Measurements from ENCODE around the gene SORCS2. TPM values are rescaled to one million over a fixed set of nuclear protein-coding genes. Genes with fewer than 3 reads are reported as not detected.

The SORCS2 gene
- total and polyA plus RNA-seq, 12 donors = 0.25 to 5.4 (median 2.2) TPM

DNA sequence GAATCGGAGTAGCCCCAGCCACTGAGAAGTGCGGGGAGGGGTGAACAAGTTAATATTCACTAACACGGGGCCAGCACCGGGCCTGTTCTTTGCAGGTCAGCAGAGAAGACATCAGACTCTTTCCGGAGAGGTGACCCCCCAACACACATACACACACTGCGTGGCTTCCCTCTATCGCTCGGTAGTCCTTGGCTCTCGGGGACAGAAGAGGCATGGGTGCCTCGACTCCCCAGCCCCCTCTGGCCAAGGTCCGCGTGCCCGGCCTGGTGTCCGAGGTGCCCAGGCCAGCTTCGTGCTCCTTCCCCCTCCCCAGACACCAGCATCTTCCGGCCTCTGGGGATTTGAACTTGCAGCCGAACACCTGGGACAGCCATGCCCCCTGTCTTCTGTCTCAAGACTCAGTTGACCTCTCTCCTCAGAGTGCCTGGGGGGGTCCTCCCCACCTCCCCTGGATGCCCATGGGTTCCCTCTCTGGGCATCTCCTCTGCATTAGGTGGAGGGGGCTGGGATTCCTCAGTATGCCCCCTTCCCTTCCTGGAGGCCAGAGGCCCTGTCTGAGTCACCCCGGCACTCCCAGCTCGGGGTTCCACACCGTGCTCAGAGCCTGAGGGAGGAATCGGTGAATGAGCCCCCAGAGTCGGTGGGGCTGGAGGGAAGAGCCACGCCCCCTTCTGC, 104.5 kb downstream of the SORCS2 start:
- 86 to 87% methylated on average over 23 of the region's 23 CpGs for WGBS, 2 donors
- Histone ChIP-seq H3K9me3 (no peaks in the 10 kb centered on the region), H3K27me3 (peaks cover 0 to 14% (median 0%) of the 10 kb centered on the region in 7 donors), H3K4me1 (peaks cover 4 to 12% (median 10%) of the 10 kb centered on the region in 9 donors), H3K36me3 (no peaks in the 10 kb centered on the region), H3K4me3 (no peak overlapping the region), H3K27ac (no peak overlapping the region)
- DNase-seq (no peak), ATAC-seq (no peak)
- intact Hi-C loops (cut with DNase I) = loop anchor here in 7 of 10 donors (1.0 to 5.0 kb wide), 4 partner anchors 102 to 104 kb away; partner anchors contain the start of gene SORCS2 (in 6 of the 7)
- TF ChIP-seq, protein P1, sequence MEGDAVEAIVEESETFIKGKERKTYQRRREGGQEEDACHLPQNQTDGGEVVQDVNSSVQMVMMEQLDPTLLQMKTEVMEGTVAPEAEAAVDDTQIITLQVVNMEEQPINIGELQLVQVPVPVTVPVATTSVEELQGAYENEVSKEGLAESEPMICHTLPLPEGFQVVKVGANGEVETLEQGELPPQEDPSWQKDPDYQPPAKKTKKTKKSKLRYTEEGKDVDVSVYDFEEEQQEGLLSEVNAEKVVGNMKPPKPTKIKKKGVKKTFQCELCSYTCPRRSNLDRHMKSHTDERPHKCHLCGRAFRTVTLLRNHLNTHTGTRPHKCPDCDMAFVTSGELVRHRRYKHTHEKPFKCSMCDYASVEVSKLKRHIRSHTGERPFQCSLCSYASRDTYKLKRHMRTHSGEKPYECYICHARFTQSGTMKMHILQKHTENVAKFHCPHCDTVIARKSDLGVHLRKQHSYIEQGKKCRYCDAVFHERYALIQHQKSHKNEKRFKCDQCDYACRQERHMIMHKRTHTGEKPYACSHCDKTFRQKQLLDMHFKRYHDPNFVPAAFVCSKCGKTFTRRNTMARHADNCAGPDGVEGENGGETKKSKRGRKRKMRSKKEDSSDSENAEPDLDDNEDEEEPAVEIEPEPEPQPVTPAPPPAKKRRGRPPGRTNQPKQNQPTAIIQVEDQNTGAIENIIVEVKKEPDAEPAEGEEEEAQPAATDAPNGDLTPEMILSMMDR (IDR thresholded peaks at IDR 0.05) = no peak

DNA sequence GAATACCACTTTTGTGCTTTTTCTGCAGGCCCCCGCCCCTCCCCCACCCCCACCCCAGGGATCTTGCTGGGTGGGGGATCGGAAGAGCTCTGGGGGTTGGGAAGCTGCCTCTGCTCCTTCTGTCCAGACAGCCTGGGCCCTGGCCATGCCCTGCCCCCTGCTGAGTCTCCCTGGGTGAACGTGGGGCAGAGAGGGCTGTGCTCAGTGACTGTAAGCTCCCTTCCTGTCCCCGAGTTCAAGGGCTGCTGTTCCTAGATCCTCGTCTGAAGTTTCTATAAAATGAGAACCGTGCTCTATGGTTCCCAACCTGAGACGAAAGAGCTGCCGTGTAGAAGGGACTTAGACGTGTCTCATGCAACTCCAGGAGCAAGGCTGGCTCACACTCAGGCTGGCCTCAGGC, 105.0 kb downstream of the SORCS2 start:
- Histone ChIP-seq H3K27me3 (peaks cover 0 to 14% (median 0%) of the 10 kb centered on the region in 7 donors), H3K4me3 (no peak overlapping the region), H3K27ac (no peak overlapping the region), H3K9me3 (no peaks in the 10 kb centered on the region), H3K4me1 (peaks cover 3 to 10% (median 7%) of the 10 kb centered on the region in 9 donors), H3K36me3 (no peaks in the 10 kb centered on the region)
- TF ChIP-seq, protein P1 (IDR thresholded peaks at IDR 0.05) = no peak
- intact Hi-C loops (cut with DNase I) = loop anchor here in 6 of 10 donors (2.0 to 5.0 kb wide), 3 partner anchors 103 to 105 kb away; partner anchors contain the start of gene SORCS2 (in 5 of the 6)
- DNase-seq (no peak), ATAC-seq (no peak)
- 65 to 77% methylated on average over 8 to 9 of the region's 9 CpGs for WGBS, 2 donors

DNA sequence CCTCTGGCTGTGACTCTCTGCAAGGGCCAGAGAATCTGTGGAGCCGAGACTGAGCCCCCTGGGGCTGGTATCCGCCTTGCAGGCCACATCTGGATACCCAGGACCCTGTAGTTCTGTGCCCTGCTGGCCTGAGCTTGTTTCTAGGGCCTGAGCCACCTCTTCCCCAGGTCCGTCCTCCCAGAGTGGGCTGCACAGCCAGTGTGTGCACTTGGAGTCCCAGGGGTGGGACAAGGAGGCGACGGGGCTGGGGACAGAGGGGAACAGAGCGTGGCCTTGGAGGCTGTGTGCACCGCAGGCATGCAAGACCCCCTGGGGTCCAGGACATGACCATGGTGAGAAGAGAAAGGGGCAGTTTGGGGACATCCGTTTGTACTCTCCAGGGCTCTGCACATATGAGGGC, 105.5 kb downstream of the SORCS2 start:
- DNase-seq = no peak
- TF ChIP-seq, protein P1 (IDR thresholded peaks at IDR 0.05) = no peak
- H3K27me3 ChIP-seq = peaks cover 0 to 14% (median 0%) of the 10 kb centered on the region in 7 donors
- H3K4me3 ChIP-seq = no peak overlapping the region
- intact Hi-C loops (cut with DNase I) = loop anchor here in 6 of 10 donors (2.0 to 5.0 kb wide), 3 partner anchors 103 to 106 kb away; partner anchors contain the start of gene SORCS2 (in 5 of the 6)
- H3K9me3 ChIP-seq = no peaks in the 10 kb centered on the region
- no peaks in the 10 kb centered on the region for H3K36me3 ChIP-seq
- ATAC-seq = no peak
- WGBS, 2 donors = 74 to 88% methylated on average over 8 of the region's 8 CpGs
- no peak overlapping the region for H3K27ac ChIP-seq
- peaks cover 3 to 10% (median 7%) of the 10 kb centered on the region in 9 donors for H3K4me1 ChIP-seq

DNA sequence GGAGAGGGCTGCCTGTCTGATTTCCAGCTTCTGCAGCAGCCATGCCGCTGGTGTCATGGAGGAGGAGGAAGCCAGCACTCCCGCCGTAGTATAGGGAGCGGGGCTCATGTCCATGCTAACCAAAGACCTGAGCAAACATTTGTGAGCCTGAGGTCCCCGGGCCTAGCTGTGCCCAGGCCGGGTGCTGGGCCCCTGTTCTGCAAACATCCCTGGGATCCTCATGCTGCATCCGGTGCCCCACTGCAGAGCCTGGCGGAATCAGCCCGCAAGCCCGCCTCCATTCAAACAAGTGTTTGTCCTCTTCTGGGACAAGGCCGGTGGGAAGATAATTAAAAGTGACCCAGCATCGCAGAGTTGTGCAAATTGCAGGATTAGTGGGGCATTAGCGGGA, 106.3 kb downstream of the SORCS2 start:
- intact Hi-C loops (cut with DNase I) = loop anchor here in 2 of 10 donors (5.0 kb wide), 1 partner anchor 106 kb away; the partner anchor contains the start of gene SORCS2 (in 2 of the 2)
- no peak for ATAC-seq

More for the DNA sequence above, 106.3 kb downstream of the SORCS2 start:
- peaks cover 0 to 14% (median 0%) of the 10 kb centered on the region in 7 donors for H3K27me3 ChIP-seq
- peaks cover 3 to 10% (median 7%) of the 10 kb centered on the region in 9 donors for H3K4me1 ChIP-seq
- TF ChIP-seq, protein P1 (IDR thresholded peaks at IDR 0.05) = no peak
- no peak for DNase-seq
- H3K9me3 ChIP-seq = no peaks in the 10 kb centered on the region
- H3K36me3 ChIP-seq = no peaks in the 10 kb centered on the region
- 82 to 85% methylated on average over 13 of the region's 13 CpGs for WGBS, 2 donors
- H3K4me3 ChIP-seq = no peak overlapping the region
- no peak overlapping the region for H3K27ac ChIP-seq
